ENCODE data around the gene OPN3.

DNA sequence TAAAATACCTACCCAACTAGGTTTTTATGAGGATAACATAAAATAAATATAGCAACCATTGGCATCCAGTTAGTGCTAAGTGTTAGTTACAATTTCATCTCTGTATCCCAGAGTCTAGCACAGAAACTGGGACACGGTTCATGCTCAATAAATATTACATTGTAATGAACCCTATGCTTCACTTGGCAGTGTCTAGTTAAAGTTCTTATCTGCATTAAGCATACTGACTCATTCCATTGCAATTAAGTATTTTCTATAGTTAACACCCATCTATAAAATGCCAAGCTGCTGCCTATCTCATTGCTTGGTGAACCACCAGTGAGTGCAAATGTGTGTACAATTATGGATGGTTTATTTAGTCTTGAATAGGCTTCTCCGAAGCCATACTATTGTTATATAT, 15.2 kb downstream of the OPN3 start:
- no peak for TF ChIP-seq POLR2AphosphoS5 (IDR thresholded peaks at IDR 0.05; ENCODE audit: borderline replicate concordance, low read depth, low read length)
- no peak for TF ChIP-seq EZH2 (IDR thresholded peaks at IDR 0.05)
